Measurements from ENCODE around the gene IRF1.

GRCh38 chr5:132528021-132528420, 37.4 kb upstream of the IRF1 start:
- TF ChIP-seq CTCF (IDR thresholded peaks at IDR 0.05), result no peak
- TF ChIP-seq POLR2AphosphoS5 (IDR thresholded peaks at IDR 0.05), result no peak
- no peak for TF ChIP-seq POLR2A (IDR thresholded peaks at IDR 0.05)
